ENCODE data around the gene SMPDL3B.

SMPDL3B gene

DNA sequence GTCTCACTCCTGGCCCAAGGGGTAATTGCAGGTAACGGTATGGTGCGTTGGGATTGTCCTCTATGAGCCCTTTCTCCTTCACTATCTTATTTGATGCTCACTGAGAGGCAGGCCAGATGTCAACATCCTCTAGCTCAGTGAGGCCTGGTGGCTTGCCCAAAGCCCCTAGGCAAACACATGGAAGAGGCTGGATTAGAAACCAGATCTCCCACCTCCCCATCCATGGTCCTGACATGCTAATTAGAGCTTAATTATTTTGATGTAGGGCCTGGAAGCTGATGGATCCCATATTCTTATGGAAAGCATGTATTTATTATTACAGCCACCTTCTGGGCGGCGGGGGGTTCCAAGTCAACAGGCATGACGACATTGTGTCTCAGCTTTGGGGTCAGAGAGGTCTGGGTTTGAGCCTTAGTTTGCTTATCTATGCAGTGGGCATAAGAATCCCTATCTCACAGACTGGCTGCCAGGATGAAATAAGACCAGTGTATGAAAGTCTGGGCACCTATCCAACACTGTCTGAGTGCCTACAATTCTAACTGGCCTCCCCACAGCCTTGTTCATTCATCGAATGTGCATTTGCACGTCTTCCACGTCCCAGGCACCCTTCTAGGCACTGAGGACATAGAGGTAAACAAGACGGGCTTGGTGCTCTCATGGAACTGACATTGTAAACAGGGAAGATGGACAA is 6.2 kb downstream of the SMPDL3B start:
- DNase-seq = no peak

DNA sequence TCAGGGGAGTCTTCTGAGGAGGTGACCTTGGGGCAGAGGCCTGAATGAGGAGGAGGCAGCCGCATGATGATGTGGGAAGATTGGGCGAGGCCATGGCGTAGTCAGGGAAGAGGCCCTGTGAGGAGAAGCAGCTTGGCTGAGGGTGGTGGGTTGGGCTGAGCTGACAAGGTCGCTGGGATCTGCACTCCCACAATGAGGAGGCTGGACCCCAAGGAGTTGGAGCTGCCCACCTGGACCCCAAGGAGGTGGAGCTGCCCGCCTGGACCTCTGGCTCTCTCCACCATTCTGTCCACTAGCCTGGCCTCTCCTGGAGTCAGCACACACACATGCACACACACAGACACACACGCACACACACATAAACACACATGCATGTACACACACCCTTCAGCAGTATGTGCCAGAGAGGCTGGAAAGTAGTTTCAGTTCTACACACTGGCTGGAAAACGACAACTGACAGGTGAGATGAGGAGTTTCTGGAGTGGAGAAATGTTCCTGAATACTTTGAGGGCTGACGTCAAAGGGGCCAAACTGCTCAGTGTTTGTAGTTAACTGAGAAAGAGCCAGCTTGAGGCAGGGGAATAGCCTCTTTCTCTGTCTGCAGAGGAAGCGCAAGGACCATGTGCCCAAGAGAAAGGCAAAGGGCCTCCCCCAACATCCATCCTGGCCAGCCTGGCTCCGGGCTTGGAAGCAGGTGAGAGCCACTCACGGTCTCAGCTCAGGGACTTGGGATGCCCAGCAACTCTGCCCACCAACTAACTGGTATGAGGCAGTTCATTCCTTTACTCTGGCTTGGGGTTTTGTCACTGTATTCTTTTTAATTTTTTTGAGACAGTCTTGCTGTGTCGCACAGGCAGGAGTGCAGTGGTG is 7.1 kb downstream of the SMPDL3B start:
- no peak for DNase-seq

DNA sequence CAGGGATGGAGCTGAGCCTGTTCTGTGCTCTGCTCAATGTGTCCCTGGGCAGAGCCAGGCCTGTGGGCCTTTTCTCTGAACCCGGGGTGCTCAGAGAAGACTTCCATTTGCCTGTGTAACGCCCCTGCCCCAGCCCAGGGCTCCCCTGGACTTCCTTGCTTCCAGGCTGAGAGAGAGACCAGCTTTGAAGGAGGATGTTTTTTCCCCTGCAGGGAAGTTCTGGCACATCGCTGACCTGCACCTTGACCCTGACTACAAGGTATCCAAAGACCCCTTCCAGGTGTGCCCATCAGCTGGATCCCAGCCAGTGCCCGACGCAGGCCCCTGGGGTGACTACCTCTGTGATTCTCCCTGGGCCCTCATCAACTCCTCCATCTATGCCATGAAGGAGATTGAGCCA is 10.2 kb downstream of the SMPDL3B start:
- no peak for DNase-seq

DNA sequence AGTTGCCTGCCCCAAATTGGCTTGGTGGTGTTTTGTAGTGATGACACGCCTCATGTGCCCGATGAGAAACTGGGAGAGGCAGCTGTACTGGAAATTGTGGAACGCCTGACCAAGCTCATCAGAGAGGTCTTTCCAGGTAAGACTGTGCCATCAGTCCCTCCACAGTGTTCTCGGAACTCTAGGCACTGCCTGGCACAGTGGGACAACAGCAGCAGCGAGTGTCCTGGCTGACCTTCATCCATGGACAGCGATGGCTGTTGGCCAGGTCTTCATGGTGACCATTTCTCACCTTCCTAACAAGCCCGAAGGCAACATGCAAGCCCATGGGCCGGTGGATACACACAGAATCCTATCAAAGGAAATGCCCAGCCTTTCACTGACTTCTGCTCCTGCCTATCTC is 14.2 kb downstream of the SMPDL3B start:
- no peak for DNase-seq

DNA sequence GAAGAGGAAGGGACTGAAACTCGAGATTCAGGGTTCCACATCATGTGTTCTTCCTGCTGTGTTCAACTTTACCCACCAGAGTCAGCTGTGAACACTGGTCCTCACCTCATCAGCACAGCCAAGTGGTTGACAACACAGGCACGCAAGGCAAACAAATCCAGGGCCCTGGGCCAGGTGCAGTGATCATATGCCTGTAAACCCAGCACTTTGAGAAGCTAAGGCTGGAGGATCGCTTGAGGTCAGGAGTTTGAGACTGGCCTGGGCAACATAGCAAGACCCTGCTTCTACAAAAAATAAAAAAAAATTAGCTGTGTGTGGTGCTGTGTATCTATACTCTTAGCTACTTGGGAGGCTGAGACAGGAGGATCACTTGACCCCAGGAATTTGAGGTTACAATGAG is 16.6 kb downstream of the SMPDL3B start:
- DNase-seq = no peak

DNA sequence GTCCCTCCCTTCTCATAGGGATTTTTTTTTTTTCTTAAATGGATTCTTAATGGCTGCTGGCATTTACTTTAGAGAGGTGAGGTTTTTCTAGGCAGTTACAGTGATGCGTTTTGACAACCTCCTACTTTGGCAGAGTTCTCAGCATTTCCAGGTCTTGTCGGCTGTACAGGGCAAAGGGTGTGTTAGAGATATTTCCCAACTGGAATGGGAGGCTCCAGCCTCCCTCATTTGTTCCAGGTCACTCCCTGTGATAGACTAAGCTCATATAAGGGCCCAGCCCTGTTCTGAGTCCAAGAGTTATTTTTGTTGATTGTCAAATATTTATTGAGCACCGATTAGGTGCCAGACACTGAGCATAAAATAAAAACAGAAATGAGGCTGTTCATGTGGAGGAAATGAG is 17.3 kb downstream of the SMPDL3B start:
- DNase-seq = no peak

DNA sequence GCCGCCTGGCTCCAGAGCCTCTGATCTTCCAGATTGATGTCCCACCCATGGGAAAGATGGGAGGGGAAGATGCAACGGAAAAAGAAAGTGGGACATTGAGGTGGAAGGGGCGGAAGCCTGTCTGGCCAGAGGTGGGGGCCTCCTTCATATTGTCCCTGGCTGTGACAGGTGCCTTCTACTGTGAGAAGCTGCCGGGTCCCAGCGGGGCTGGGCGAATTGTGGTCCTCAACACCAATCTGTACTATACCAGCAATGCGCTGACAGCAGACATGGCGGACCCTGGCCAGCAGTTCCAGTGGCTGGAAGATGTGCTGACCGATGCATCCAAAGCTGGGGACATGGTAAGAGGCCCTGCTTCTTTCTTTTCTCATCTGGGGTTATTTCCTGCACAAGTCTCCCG is 19.4 kb downstream of the SMPDL3B start:
- DNase-seq = no peak

DNA sequence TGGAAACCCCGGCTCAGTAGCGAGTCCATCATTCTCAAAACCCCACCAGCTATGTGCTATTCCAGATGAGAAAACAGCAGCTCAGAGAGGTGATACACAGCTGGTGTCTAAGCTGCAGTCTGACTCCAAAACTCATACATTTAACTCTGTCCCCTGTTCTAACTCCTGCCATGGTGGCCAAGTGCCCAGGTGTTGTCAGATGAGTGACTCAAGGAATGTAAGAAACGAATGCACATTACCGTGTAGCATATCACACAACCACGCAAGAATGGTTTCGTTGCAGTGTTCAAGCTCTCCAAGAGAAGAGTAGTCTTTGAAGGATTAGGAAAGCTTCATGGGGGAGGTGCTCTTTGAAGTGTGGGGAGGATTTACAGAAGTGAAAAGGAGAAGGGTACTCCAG is 20.3 kb downstream of the SMPDL3B start:
- DNase-seq = no peak

DNA sequence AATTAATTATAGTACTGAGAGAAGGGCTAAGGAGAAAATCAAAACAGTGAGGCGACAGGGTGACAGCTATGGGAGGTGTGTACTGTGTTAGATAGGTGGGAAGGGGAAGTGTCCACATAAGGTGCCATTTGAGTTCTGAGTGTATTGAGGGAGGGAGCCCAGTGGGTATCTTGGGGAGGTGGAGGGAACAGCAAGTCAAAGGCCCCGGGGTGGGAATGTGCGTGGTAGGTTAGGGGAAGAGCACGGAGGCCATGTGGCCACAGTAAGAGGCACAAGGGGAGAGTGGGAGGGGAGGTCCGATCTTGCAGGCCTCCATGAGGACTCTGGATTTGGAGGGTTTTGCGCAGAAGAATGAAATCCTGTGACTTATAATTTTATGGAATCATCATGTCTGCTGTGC is 22.0 kb downstream of the SMPDL3B start:
- DNase-seq = no peak

DNA sequence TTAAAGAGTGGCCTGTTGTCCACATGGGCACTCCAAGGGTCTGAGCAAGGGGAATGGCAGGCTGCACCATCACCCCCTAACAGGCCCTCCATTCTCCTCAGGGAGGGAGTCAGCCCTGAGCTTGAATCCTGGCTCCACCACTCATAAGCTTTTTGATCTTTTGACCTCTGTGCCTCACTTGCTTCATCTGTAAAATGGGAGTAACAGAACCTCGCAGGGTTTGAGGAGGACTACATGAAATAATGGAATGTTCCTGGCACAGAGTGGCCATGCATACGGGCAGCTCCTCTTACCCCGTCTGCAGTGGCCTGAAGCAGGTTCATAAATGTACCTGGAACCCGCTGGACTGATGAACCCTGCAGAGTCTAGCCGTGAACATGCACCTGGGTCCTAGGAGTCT is 22.9 kb downstream of the SMPDL3B start:
- DNase-seq = no peak

DNA sequence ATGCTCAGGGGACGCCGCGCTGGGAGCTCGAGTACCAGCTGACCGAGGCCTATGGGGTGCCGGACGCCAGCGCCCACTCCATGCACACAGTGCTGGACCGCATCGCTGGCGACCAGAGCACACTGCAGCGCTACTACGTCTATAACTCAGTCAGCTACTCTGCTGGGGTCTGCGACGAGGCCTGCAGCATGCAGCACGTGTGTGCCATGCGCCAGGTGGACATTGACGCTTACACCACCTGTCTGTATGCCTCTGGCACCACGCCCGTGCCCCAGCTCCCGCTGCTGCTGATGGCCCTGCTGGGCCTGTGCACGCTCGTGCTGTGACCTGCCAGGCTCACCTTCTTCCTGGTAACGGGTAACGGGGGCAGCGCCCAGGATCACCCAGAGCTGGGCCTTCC is 23.7 kb downstream of the SMPDL3B start:
- DNase-seq = no peak

DNA sequence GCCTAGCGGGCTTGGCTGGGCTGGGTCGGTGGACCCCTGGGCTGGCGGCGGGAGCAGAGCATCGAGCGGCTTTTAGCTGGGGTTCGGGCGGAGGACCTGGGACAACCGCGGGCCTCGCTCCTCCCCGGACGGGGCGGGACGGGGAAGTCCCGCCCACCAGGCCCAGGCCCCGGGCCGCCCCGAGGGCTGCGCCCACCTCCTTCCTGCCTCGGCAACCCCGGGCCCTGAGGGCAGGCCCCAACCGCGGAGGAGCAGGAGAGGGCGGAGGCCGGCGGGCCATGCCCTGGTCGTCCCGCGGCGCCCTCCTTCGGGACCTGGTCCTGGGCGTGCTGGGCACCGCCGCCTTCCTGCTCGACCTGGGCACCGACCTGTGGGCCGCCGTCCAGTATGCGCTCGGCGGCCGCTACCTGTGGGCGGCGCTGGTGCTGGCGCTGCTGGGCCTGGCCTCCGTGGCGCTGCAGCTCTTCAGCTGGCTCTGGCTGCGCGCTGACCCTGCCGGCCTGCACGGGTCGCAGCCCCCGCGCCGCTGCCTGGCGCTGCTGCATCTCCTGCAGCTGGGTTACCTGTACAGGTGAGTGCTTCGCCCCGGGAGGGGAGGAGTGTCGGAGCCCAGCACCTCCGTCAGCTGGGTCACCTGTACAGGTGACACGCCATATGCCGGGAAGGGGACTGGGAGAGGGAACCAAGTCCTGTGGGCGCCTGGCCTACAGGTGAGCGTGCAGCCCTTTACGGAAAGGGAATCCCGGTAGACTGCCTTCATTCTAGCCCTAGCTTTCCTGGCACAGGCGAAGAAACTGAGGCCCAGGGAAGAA is 25.2 kb downstream of the SMPDL3B start, which contains the start of gene XKR8:
XKR8 (plus strand) TSS at position 182 of the 812 bp plus-strand sequence; CDS start at position 279, 97 bp downstream.
- peak; percentile 90 for DNase-seq

DNA sequence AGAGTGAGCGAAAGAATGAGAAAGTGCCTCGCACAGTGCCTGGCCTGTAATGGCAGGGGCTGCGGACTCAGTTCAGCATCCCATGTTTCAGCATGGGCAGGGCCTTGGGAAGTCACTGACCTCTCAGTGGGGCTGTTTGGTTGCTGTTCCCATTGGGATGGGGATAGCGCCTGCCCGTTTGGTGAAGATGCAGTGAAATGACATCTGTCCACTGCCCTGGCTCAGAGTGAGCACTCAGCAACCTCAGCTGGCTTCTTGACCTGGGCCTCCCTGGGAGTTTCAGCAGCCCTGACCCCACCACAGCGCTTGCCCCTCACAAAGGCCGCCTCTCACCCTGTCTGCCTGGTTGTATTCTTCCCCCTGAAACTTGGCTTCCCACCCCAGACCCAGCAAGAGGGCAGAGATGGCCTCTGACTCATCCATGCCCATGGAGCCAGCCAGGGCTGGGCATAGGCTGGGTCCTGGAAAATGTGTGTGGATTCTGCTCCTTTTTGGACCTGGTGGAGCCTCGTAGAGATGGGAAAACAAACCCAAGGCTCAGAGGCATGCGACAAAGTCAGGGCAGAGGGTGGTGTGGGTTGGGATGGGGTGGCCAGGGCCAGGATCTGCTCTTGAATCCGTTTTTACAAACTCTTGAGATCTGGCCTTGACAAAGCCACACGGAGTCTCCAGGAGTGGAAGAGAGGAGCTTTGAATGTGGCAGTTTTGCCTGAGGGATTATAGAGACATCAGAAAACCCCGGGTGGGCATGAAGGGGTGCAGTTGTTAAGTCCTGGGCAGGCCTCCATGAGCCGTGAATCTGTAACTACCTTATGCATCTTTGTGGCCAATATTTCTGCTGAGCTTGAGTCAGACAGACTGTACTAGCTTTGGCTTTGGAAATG is 26.2 kb downstream of the SMPDL3B start:
- DNase-seq = no peak

DNA sequence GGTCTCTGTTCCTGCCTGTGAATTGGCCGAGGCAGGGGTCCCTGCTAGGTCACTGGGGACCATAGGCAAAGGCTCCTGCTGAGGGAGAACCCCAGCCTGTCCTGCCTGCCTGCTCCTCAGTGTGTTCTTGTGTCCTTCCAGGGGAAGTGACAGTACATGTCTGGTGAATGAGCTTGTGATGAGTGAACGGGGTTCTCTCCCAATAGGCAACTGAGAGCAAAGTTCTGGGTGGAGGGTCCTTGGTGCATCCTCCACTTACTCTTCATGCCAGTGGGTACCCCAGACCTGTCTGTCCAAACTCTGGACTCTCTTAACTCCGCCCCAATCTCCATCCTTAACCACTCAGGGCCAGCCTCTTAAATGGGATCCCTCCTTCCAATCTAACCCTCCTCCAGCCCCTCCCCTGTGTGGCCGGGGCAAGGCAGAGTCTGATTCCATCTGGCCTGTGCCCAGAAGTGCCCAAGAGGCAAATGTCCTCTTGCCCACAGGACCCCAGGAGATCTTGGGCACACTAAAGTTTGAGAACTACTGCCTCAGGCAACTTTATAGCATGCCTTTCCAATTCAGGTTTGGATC is 26.9 kb downstream of the SMPDL3B start:
- no peak for DNase-seq

DNA sequence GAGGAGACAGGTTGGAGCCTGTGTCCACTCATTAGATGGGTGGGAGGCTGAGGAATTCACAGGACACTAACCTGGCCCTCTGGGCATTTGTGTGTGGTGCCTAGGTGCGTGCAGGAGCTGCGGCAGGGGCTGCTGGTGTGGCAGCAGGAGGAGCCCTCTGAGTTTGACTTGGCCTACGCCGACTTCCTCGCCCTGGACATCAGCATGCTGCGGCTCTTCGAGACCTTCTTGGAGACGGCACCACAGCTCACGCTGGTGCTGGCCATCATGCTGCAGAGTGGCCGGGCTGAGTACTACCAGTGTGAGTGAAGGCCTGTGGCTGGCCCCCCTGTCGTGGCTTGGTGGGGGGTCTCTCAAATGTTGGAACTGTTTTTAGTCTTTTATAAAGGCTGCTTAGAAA is 28.6 kb downstream of the SMPDL3B start:
- no peak for DNase-seq

DNA sequence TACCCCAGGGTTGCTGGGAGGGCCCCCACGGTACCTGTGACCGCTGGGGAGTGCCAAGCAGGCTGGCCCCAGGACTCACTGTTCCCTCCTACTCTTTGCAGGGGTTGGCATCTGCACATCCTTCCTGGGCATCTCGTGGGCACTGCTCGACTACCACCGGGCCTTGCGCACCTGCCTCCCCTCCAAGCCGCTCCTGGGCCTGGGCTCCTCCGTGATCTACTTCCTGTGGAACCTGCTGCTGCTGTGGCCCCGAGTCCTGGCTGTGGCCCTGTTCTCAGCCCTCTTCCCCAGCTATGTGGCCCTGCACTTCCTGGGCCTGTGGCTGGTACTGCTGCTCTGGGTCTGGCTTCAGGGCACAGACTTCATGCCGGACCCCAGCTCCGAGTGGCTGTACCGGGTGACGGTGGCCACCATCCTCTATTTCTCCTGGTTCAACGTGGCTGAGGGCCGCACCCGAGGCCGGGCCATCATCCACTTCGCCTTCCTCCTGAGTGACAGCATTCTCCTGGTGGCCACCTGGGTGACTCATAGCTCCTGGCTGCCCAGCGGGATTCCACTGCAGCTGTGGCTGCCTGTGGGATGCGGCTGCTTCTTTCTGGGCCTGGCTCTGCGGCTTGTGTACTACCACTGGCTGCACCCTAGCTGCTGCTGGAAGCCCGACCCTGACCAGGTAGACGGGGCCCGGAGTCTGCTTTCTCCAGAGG is 31.8 kb downstream of the SMPDL3B start:
- no peak for DNase-seq

DNA sequence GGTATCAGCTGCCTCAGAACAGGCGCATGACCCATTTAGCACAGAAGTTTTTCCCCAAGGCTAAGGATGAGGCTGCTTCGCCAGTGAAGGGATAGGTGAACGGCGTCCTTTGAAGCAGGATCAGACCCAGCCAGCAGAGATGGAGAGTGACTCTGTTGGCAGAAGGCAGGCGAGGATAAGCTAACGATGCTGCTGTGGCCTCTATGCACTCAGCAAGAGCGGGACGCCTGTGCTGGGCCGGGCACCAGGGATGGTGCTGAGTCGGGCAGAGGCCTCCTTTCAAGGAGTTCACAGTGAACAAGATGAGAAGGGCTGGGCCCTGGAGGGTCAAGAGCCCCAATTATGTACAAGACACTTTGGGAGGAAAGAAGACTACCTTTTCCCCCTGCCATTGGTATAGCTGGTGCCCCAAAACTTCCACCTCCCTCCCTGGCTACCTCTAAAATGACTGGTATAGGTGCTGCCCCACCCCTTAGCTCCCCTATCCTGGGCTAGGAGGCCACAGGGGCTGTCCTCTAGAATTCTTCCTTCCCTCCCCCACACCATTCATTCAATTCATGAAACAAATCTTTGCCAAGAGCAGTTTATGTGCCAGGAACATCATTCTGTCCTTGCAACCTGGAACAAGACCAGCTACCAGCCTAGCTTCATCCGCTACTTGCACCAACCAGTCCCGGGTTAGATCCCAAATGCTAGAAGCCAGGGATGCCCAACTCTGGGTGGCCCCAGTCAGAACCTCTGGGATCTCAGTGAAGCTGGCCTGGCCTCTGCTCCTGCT is 32.5 kb downstream of the SMPDL3B start:
- DNase-seq = no peak

DNA sequence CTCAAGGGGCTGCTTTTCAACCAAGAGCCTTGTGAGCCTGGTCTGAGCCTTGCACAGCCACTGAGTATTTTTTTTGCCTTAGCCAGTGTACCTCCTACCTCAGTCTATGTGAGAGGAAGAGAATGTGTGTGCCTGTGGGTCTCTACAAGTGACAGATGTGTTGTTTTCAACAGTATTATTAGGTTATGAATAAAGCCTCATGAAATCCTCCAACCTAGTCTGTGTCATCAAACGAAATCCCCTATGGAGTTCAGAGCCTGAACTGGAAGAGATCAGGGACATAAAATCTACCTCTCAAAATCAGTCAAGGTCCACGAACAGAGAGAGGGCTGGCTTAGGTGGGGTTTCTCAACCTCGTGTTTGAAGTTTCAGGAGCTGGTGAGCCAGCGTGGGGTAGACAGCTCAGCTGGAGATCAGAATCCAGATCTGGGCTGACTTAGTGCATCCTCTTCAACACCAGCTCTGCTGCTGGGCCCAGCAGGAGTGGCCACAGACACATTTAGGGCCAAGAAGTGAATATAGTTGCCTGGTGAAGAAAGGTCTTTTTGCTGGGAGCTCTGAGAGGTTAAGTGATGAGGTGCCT is 33.2 kb downstream of the SMPDL3B start:
- DNase-seq = no peak

DNA sequence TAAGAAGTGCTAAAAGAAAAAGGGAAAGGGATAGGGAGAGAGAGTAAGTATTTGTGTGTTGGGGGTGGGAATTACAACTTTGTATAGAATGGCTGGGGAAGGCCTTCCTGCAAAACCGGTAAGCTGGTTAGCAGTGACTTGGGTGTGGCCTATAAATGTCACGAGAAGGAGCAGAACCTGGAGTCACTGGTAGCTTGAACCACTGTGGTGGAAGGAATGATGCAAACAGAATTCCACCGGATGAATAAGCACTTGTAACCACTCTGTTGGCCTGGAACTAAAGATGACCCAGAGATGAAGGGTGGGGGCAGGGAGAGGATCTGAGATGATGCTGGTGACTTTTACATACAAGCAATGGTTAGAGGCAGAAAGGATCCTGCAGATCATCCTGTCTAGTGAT is 33.9 kb downstream of the SMPDL3B start:
- DNase-seq = no peak

DNA sequence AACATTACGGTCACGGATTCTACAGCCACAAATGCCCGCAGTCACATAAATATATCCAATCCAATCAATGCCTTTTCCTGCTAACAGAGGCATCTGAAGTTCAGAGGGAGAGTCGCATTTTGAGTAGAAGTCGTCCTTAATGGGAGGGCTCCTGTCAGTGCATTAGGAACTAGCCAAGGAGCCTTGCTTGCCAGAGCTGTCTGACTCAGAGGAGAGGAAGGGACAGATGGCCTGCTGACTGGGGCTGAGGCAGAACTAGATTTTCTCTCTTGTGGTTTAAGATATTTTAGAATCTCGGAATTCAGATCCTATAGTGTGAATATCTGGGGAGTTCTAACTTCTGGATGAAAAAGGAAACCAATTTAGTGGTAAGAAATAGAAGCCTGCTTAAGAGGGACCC is 35.6 kb downstream of the SMPDL3B start:
- DNase-seq = no peak
